SK-N-SH (cell line): Measurements from ENCODE around the gene VAMP8. TPM values are rescaled to one million over a fixed set of nuclear protein-coding genes. Genes with fewer than 3 reads are reported as not detected.
A peak's percentile ranks its signal among the peaks of the same experiment; 100 is the strongest.

ENCODE experiments used
- CTCF ChIA-PET: fragments of 300-600, 350-600 bp; formaldehyde crosslinking; extraction: SDS; loops from one replicate; lab custom pipeline; 2021; lab: Yijun Ruan, JAX
- POLR2A ChIA-PET: fragments of 350-600 bp; sonication (Branson Sonifier 250); formaldehyde crosslinking; extraction: SDS; loops from one replicate; lab custom pipeline; 2020; ENCODE audit warnings: antibody characterized with exemption, inconsistent platforms; lab: Yijun Ruan, JAX
- DNase-seq: peaks from one replicate; pipeline ENCODE4 v3.0.0; 2012
- H2AFZ ChIP-seq: fragments of 200-600 bp; sonication (generic); 2 replicates; pipeline ENCODE4 v1.8.1; 2016; ENCODE audit warnings: antibody characterized with exemption, mild to moderate bottlenecking, low read depth
- H3F3A ChIP-seq: fragments of 200-600 bp; sonication (generic); replicated peaks from 2 replicates; pipeline ENCODE3; 2016; ENCODE audit warnings: antibody characterized with exemption, mild to moderate bottlenecking; ENCODE audit not compliant: insufficient read depth
- H3K27ac ChIP-seq, 2 experiments: fragments of 200-500 bp in 1 of 2; fragments of 200-600 bp in 1 of 2; sonication (Bioruptor generic) in 1 of 2; sonication (generic), shearing (Covaris generic) in 1 of 2; 2 replicates each; pipeline versions ENCODE4 v1.5.1 to v1.6.1; 2014 to 2016; ENCODE audit warnings: low read depth in 2 of 2, inconsistent platforms in 1 of 2, low read length in 1 of 2, mild to moderate bottlenecking in 1 of 2, mixed read lengths in 1 of 2
- H3K27me3 ChIP-seq: fragments of 200-600 bp; sonication (generic), shearing (Covaris generic); 2 replicates; pipeline ENCODE4 v1.6.1; 2016; ENCODE audit warnings: mixed run types; ENCODE audit not compliant: insufficient read depth
- H3K36me3 ChIP-seq, 2 experiments: fragments of 200-500 bp in 1 of 2; fragments of 200-600 bp in 1 of 2; sonication (Bioruptor generic) in 1 of 2; sonication (generic) in 1 of 2; replicated peaks in 1 of 2; 2 replicates each; pipeline versions ENCODE3 to v1.5.1; 2014 to 2016; ENCODE audit warnings: low read length in 1 of 2, mild to moderate bottlenecking in 1 of 2; ENCODE audit not compliant: insufficient read depth in 2 of 2, control insufficient read depth in 1 of 2
- H3K4me1 ChIP-seq, 2 experiments: fragments of 200-500 bp in 1 of 2; fragments of 200-600 bp in 1 of 2; sonication (Bioruptor generic) in 1 of 2; sonication (generic), shearing (Covaris generic) in 1 of 2; 2 replicates each; pipeline versions ENCODE4 v1.5.1 to v1.6.1; 2014 to 2016; ENCODE audit warnings: low read depth in 1 of 2, low read length in 1 of 2, mixed run types in 1 of 2; ENCODE audit not compliant: insufficient read depth in 2 of 2, control insufficient read depth in 1 of 2
- H3K4me2 ChIP-seq: fragments of 200-600 bp; sonication (generic), shearing (Covaris generic); 2 replicates; pipeline ENCODE4 v1.6.1; 2017; ENCODE audit warnings: mixed run types
- H3K4me3 ChIP-seq, 2 experiments: fragments of 200-500 bp in 1 of 2; fragments of 200-600 bp in 1 of 2; sonication (Bioruptor generic) in 1 of 2; sonication (generic), shearing (Covaris generic) in 1 of 2; 2 replicates each; pipeline versions ENCODE4 v1.5.1 to v1.8.1; 2014 to 2016; ENCODE audit warnings: low read depth in 2 of 2, inconsistent platforms in 1 of 2, low read length in 1 of 2, mild to moderate bottlenecking in 1 of 2, mixed read lengths in 1 of 2, moderate library complexity in 1 of 2
- H3K79me2 ChIP-seq: fragments of 200-600 bp; sonication (generic); 2 replicates; pipeline ENCODE4 v1.8.1; 2017; ENCODE audit warnings: mild to moderate bottlenecking; ENCODE audit not compliant: insufficient read depth
- H3K9ac ChIP-seq: fragments of 200-600 bp; sonication (generic); 2 replicates; pipeline ENCODE4 v1.6.1; 2017; ENCODE audit warnings: mixed run types
- H3K9me2 ChIP-seq: fragments of 200-600 bp; sonication (generic); 2 replicates; pipeline ENCODE4 v1.6.1; 2017; ENCODE audit warnings: mixed run types
- H3K9me3 ChIP-seq: fragments of 200-600 bp; sonication (generic); 2 replicates; pipeline ENCODE4 v1.6.1; 2017; ENCODE audit warnings: mixed run types, mild to moderate bottlenecking, moderate library complexity
- H4K20me1 ChIP-seq: fragments of 200-600 bp; sonication (generic); 2 replicates; pipeline ENCODE4 v1.6.1; 2017; ENCODE audit warnings: mild to moderate bottlenecking, mixed run types; ENCODE audit not compliant: insufficient read depth
- CHD2 ChIP-seq: fragments of 150-350 bp; IDR thresholded peaks from 2 replicates; pipeline ENCODE4 v1.6.1; 2018; ENCODE audit warnings: low read length; ENCODE audit not compliant: partially characterized antibody
- EP300 ChIP-seq, 2 experiments: IDR thresholded peaks; 2 replicates each; pipeline versions ENCODE4 v1.4.0 to v1.6.1; 2012; ENCODE audit warnings: borderline replicate concordance in 1 of 2, low read depth in 1 of 2, low read length in 1 of 2
- EZH2phosphoT487 ChIP-seq: fragments of 200-600 bp; sonication (generic); IDR thresholded peaks from 2 replicates; pipeline ENCODE4 v1.6.1; 2017; ENCODE audit warnings: low read depth, mixed run types, mild to moderate bottlenecking, antibody characterized with exemption, moderate library complexity, borderline replicate concordance
- FOSL2 ChIP-seq: IDR thresholded peaks from 2 replicates; pipeline ENCODE4 v1.4.0; 2012; ENCODE audit warnings: low read depth, mild to moderate bottlenecking, moderate library complexity, borderline replicate concordance
- FOXM1 ChIP-seq: IDR thresholded peaks from 2 replicates; pipeline ENCODE4 v1.4.0; 2012; ENCODE audit warnings: low read depth, mild to moderate bottlenecking
- GABPA ChIP-seq: IDR thresholded peaks from 2 replicates; pipeline ENCODE4 v1.4.0; 2012; ENCODE audit warnings: low read depth, mild to moderate bottlenecking
- GATA2 ChIP-seq: sonication (generic); formaldehyde crosslinking; IDR thresholded peaks from 2 replicates; pipeline ENCODE4 v1.5.0; 2020; ENCODE audit warnings: mild to moderate bottlenecking, missing genetic modification reagents
- JUND ChIP-seq: IDR thresholded peaks from 2 replicates; pipeline ENCODE4 v1.4.0; 2012
- MXI1 ChIP-seq: IDR thresholded peaks from 2 replicates; pipeline ENCODE4 v1.6.1; 2012; ENCODE audit warnings: mild to moderate bottlenecking, low read depth, low read length, improper control_type of control experiment
- NRF1 ChIP-seq: IDR thresholded peaks from 2 replicates; pipeline ENCODE4 v1.6.1; 2012; ENCODE audit warnings: low read depth, mild to moderate bottlenecking, low read length
- RCOR1 ChIP-seq: fragments of 150-350 bp; IDR thresholded peaks from 2 replicates; pipeline ENCODE4 v1.6.1; 2017; ENCODE audit warnings: antibody characterized with exemption, low read length
- RFX5 ChIP-seq: IDR thresholded peaks from 2 replicates; pipeline ENCODE4 v1.6.1; 2012; ENCODE audit warnings: mild to moderate bottlenecking, improper control_type of control experiment, low read length
- SIN3A ChIP-seq: IDR thresholded peaks from 2 replicates; pipeline ENCODE4 v1.6.1; 2012; ENCODE audit warnings: low read depth, mild to moderate bottlenecking, low read length, moderate library complexity, borderline replicate concordance
- TAF1 ChIP-seq: IDR thresholded peaks from 2 replicates; pipeline ENCODE4 v1.6.1; 2012; ENCODE audit warnings: low read depth, mild to moderate bottlenecking, low read length, moderate library complexity, borderline replicate concordance
- TCF12 ChIP-seq: IDR thresholded peaks from 2 replicates; pipeline ENCODE4 v1.4.0; 2012
- WGBS: methylation state at CpG from one replicate; pipeline ENCODE4 v1.1.6; 2017; ENCODE audit warnings: low lambda C conversion rate; 5-methylcytosine and 5-hydroxymethylcytosine counted together
- polyA plus RNA-seq, 3 experiments: library from polyadenylated mRNA; depleted of rRNA; stranded (reverse); fragments of >200 nt; gene quantifications; 2 replicates each; pipeline ENCODE4 v1.2.3, GENCODE V29; 2012
- TF ChIP-seq, protein P1 (sequence below): IDR thresholded peaks from 2 replicates; pipeline ENCODE4 v1.4.0; 2012; ENCODE audit warnings: low read depth
- TF ChIP-seq, protein P2 (sequence below): IDR thresholded peaks from 2 replicates; pipeline ENCODE4 v1.4.0; 2012; ENCODE audit warnings: low read depth, borderline replicate concordance
- TF ChIP-seq, protein P3 (sequence below): fragments of 150-350 bp; IDR thresholded peaks from 2 replicates; pipeline ENCODE4 v1.6.1; 2017; ENCODE audit warnings: antibody characterized with exemption, low read length, low read depth, borderline replicate concordance
- TF ChIP-seq, protein P4 (sequence below): IDR thresholded peaks from 2 replicates; pipeline ENCODE4 v1.4.0; 2012; ENCODE audit warnings: low read depth, borderline replicate concordance
- TF ChIP-seq, protein P5 (sequence below): IDR thresholded peaks from 2 replicates; pipeline ENCODE4 v1.6.1; 2012; ENCODE audit warnings: mild to moderate bottlenecking, low read depth, low read length, moderate library complexity
- TF ChIP-seq, protein P6 (sequence below): IDR thresholded peaks from 2 replicates; pipeline ENCODE4; 2012

VAMP8 gene
- polyA plus RNA-seq, 1 of the 3 experiments (the other 2 are of a cell fraction): 0.72 TPM

DNA sequence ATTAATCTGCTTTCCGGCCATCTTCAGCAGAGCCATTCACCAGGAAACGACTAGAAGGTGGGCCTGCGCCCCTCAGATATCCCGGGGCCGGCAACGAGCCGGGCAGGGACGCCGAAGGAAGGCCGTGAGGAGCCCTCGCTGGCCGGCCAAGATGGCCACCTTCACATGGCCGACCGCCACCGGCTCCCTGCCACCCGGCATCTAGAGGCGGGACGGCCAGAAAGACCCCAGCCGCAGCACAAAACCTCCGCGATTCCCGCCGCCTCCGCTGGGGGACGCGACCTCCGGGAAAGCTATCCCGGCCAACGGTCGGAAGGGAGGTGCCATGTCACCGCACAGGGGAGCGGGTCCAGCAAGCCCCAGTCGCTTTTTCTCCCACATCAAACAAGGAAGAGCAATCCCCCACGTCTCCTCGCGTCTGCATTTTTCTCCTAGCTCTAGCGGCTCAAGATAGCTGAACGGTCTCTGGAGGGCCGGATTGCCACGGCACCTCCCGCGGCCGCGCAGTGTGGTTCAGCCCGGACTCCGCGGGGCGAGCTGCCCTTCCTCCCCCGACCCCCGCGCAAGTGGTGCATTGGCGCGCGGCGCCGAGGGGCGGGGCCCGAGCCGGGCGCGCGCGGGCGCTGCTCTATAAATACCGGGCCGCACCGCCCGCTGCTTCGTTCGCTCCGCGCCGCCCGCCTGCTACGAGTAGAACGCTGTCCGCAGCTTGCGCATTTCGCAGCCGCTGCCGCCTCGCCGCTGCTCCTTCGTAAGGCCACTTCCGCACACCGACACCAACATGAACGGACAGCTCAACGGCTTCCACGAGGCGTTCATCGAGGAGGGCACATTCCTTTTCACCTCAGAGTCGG lies 38.7 kb upstream of the VAMP8 start, which contains the start of gene MAT2A:
Gene MAT2A (plus strand): TSS at position 662 of the 854 bp plus-strand sequence. CDS start 120 bp downstream, at position 782.
- peaks cover 29 to 43% of the 10 kb centered on the region in 2 experiments; a peak in 3 of 4 replicates for H3K4me1 ChIP-seq
- peak within 1 kb of the TSS; percentile 84 for H2AFZ ChIP-seq
- H4K20me1 ChIP-seq: peaks cover 42% of the 10 kb centered on the region
- peak within 1 kb of the TSS; percentile 91 for H3K4me2 ChIP-seq
- peak within 1 kb of the TSS; percentile 98 to 100 for H3K27ac ChIP-seq
- 1% methylated on average over 40 of the region's 92 CpGs for WGBS
- H3K9me2 ChIP-seq: no peaks in the 10 kb centered on the region
- H3K4me3 ChIP-seq: peak within 1 kb of the TSS; percentile 94 to 99
- ChIA-PET CTCF (interaction anchor here (0.6 to 10.6 kb wide), 19 partner anchors 12 to 418 kb away, joined by 3 to 146 read pairs (median 4); partner anchors contain the start of genes GGCX and SH2D6), POLR2A (interaction anchor here (0.6 to 6.1 kb wide), 34 partner anchors 12 to 230 kb away, joined by 3 to 135 read pairs (median 4); partner anchors contain the start of genes ELMOD3, GGCX, RETSAT and SH2D6)
- H3K9me3 ChIP-seq: no peaks in the 10 kb centered on the region
- peaks cover 33 to 36% of the 10 kb centered on the region in 2 experiments for H3K36me3 ChIP-seq
- peak; percentile 97 for DNase-seq
- peak within 1 kb of the TSS; percentile 99 for H3K9ac ChIP-seq
- H3K79me2 ChIP-seq: peaks cover 68% of the 10 kb centered on the region
- peaks cover 18% of the 10 kb centered on the region for H3F3A ChIP-seq
- H3K27me3 ChIP-seq: no peaks in the 10 kb centered on the region
- TF ChIP-seq EP300 (IDR thresholded peaks at IDR 0.05; ENCODE audit: borderline replicate concordance in 1 of 2, low read depth in 1 of 2, low read length in 1 of 2) (peak in 1 of 2 experiments; percentile 10; a peak in 1 of 4 replicates), FOSL2 (no peak), RCOR1 (no peak), MXI1 (peak; percentile 42), GABPA (no peak; the same call in 1 of the 2 replicates), RFX5 (no peak), TAF1 (peak; percentile 96), EZH2phosphoT487 (no peak), TCF12 (0 out of 2 replicates have a peak, but pooled peaks have one; percentile 40), FOXM1 (no peak), CHD2 (peak; percentile 65), SIN3A (peak; percentile 92; the same call in 1 of the 2 replicates), JUND (peak; percentile 29; the same call in 1 of the 2 replicates), GATA2 (CRISPR knock-in tag) (no peak), NRF1 (peak; percentile 59)
- TF ChIP-seq, protein P1, sequence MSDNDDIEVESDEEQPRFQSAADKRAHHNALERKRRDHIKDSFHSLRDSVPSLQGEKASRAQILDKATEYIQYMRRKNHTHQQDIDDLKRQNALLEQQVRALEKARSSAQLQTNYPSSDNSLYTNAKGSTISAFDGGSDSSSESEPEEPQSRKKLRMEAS: peak; percentile 86
- TF ChIP-seq, protein P2, sequence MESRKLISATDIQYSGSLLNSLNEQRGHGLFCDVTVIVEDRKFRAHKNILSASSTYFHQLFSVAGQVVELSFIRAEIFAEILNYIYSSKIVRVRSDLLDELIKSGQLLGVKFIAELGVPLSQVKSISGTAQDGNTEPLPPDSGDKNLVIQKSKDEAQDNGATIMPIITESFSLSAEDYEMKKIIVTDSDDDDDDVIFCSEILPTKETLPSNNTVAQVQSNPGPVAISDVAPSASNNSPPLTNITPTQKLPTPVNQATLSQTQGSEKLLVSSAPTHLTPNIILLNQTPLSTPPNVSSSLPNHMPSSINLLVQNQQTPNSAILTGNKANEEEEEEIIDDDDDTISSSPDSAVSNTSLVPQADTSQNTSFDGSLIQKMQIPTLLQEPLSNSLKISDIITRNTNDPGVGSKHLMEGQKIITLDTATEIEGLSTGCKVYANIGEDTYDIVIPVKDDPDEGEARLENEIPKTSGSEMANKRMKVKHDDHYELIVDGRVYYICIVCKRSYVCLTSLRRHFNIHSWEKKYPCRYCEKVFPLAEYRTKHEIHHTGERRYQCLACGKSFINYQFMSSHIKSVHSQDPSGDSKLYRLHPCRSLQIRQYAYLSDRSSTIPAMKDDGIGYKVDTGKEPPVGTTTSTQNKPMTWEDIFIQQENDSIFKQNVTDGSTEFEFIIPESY: no peak
- TF ChIP-seq, protein P3, sequence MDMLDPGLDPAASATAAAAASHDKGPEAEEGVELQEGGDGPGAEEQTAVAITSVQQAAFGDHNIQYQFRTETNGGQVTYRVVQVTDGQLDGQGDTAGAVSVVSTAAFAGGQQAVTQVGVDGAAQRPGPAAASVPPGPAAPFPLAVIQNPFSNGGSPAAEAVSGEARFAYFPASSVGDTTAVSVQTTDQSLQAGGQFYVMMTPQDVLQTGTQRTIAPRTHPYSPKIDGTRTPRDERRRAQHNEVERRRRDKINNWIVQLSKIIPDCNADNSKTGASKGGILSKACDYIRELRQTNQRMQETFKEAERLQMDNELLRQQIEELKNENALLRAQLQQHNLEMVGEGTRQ: no peak
- TF ChIP-seq, protein P4, sequence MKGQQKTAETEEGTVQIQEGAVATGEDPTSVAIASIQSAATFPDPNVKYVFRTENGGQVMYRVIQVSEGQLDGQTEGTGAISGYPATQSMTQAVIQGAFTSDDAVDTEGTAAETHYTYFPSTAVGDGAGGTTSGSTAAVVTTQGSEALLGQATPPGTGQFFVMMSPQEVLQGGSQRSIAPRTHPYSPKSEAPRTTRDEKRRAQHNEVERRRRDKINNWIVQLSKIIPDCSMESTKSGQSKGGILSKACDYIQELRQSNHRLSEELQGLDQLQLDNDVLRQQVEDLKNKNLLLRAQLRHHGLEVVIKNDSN: no peak
- TF ChIP-seq, protein P5, sequence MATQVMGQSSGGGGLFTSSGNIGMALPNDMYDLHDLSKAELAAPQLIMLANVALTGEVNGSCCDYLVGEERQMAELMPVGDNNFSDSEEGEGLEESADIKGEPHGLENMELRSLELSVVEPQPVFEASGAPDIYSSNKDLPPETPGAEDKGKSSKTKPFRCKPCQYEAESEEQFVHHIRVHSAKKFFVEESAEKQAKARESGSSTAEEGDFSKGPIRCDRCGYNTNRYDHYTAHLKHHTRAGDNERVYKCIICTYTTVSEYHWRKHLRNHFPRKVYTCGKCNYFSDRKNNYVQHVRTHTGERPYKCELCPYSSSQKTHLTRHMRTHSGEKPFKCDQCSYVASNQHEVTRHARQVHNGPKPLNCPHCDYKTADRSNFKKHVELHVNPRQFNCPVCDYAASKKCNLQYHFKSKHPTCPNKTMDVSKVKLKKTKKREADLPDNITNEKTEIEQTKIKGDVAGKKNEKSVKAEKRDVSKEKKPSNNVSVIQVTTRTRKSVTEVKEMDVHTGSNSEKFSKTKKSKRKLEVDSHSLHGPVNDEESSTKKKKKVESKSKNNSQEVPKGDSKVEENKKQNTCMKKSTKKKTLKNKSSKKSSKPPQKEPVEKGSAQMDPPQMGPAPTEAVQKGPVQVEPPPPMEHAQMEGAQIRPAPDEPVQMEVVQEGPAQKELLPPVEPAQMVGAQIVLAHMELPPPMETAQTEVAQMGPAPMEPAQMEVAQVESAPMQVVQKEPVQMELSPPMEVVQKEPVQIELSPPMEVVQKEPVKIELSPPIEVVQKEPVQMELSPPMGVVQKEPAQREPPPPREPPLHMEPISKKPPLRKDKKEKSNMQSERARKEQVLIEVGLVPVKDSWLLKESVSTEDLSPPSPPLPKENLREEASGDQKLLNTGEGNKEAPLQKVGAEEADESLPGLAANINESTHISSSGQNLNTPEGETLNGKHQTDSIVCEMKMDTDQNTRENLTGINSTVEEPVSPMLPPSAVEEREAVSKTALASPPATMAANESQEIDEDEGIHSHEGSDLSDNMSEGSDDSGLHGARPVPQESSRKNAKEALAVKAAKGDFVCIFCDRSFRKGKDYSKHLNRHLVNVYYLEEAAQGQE: peak; percentile 71
- TF ChIP-seq, protein P6, sequence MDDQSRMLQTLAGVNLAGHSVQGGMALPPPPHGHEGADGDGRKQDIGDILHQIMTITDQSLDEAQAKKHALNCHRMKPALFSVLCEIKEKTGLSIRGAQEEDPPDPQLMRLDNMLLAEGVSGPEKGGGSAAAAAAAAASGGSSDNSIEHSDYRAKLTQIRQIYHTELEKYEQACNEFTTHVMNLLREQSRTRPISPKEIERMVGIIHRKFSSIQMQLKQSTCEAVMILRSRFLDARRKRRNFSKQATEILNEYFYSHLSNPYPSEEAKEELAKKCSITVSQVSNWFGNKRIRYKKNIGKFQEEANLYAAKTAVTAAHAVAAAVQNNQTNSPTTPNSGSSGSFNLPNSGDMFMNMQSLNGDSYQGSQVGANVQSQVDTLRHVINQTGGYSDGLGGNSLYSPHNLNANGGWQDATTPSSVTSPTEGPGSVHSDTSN: peak; percentile 36; the same call in 1 of the 2 replicates
